Measurements from ENCODE around the gene NFKBIZ. TPM values are rescaled to one million over a fixed set of nuclear protein-coding genes. Genes with fewer than 3 reads are reported as not detected.

The NFKBIZ gene
- total and polyA plus RNA-seq, 9 of the 15 experiments (the other 6 are each of a cell fraction or from before 2014, with no cell fraction given): 1.2 to 13.7 (median 5.7) TPM

GRCh38 chr3:101828276-101828675, 21.0 kb upstream of the NFKBIZ start:
- peak in 1 of 2 experiments; percentile 33 for TF ChIP-seq NCOA2 (IDR thresholded peaks at IDR 0.05; ENCODE audit: partially characterized antibody in 2 of 2)
- TF ChIP-seq ZKSCAN3 (CRISPR knock-in tag; IDR thresholded peaks at IDR 0.05): no peak
- peak; percentile 26 for TF ChIP-seq MEIS2 (IDR thresholded peaks at IDR 0.05; ENCODE audit: partially characterized antibody)
- H2AFZ ChIP-seq (ENCODE audit: low read depth, low read length): peak overlapping the region; percentile 89; the same call in 1 of the 2 replicates
- WGBS (ENCODE audit: insufficient coverage, low coverage, missing lambda C conversion rate): 13% methylated on average over 3 of the region's 3 CpGs
- intact Hi-C loops (cut with micrococcal nuclease) (no loop called here), in situ Hi-C loops (cut with MboI) (no loop called here)
- H3K27ac ChIP-seq (ENCODE audit: extremely low read depth, low read depth, low read length): no peak overlapping the region; the same call in 2 of the 3 replicates
- FAIRE-seq: no peak
- H3K9me3 ChIP-seq (replicated peaks; ENCODE audit: control insufficient read depth, insufficient read depth, low read depth, low read length): no peaks in the 10 kb centered on the region
- no peaks in the 10 kb centered on the region for H3K36me3 ChIP-seq (ENCODE audit: control insufficient read depth, insufficient read depth, low read length)
- no TSS peak for BruUV-seq (replicated peaks)
- peaks cover 3 to 5% of the 10 kb centered on the region in 2 experiments; a peak in 3 of 5 replicates for H3K4me1 ChIP-seq (replicated peaks in 1 of 2; ENCODE audit: control insufficient read depth in 2 of 2, insufficient read depth in 2 of 2, low read length in 2 of 2)
- no peak overlapping the region for H3K4me3 ChIP-seq
- H3K4me2 ChIP-seq (ENCODE audit: insufficient read depth, low read length): peak overlapping the region; percentile 11
- H3K9ac ChIP-seq (ENCODE audit: insufficient read depth in 1 of 2, low read depth in 2 of 2, low read length in 2 of 2): peak overlapping the region in 1 of 2 experiments; percentile 60; a peak in 1 of 4 replicates
- H3K79me2 ChIP-seq (ENCODE audit: control insufficient read depth, insufficient read depth, low read length): no peaks in the 10 kb centered on the region
- no peaks in the 10 kb centered on the region for H3K27me3 ChIP-seq (ENCODE audit: control insufficient read depth in 2 of 2, insufficient read depth in 2 of 2, low read length in 2 of 2)
- ChIA-PET CTCF (ENCODE audit: low intra/inter-chr PET ratio) (no interaction called here), POLR2A (interaction anchor here (1.2 to 1.8 kb wide), 2 partner anchors 21 to 27 kb away, joined by 4 to 16 read pairs; partner anchors contain the start of gene NFKBIZ)
- ATAC-seq: no peak
- no peaks in the 10 kb centered on the region for H4K20me1 ChIP-seq (replicated peaks; ENCODE audit: control insufficient read depth, insufficient read depth, low read length)
- no peaks in the 10 kb centered on the region for H3K9me1 ChIP-seq (ENCODE audit: control insufficient read depth, insufficient read depth, low read length)
- DNase-seq (ENCODE audit: extremely low read depth in 1 of 4, low spot score in 3 of 4): no peak

- Histone ChIP-seq H3K27me3 (ENCODE audit: control insufficient read depth in 2 of 2, insufficient read depth in 2 of 2, low read length in 2 of 2) (no peaks in the 10 kb centered on the region), H3K36me3 (ENCODE audit: control insufficient read depth, insufficient read depth, low read length) (no peaks in the 10 kb centered on the region), H3K9me3 (replicated peaks; ENCODE audit: control insufficient read depth, insufficient read depth, low read depth, low read length) (no peaks in the 10 kb centered on the region), H3K79me2 (ENCODE audit: control insufficient read depth, insufficient read depth, low read length) (no peaks in the 10 kb centered on the region), H3K9ac (ENCODE audit: insufficient read depth in 1 of 2, low read depth in 2 of 2, low read length in 2 of 2) (no peak overlapping the region), H4K20me1 (replicated peaks; ENCODE audit: control insufficient read depth, insufficient read depth, low read length) (no peaks in the 10 kb centered on the region), H3K27ac (ENCODE audit: extremely low read depth, low read depth, low read length) (no peak overlapping the region), H3K4me1 (replicated peaks in 1 of 2; ENCODE audit: control insufficient read depth in 2 of 2, insufficient read depth in 2 of 2, low read length in 2 of 2) (peaks cover 3 to 5% of the 10 kb centered on the region in 2 experiments; a peak in 3 of 5 replicates), H3K9me1 (ENCODE audit: control insufficient read depth, insufficient read depth, low read length) (no peaks in the 10 kb centered on the region), H3K4me3 (no peak overlapping the region), H2AFZ (ENCODE audit: low read depth, low read length) (no peak overlapping the region), H3K4me2 (ENCODE audit: insufficient read depth, low read length) (no peak overlapping the region)
- in situ Hi-C loops (cut with MboI): no loop called here
- FAIRE-seq (no peak), DNase-seq (ENCODE audit: extremely low read depth in 1 of 4, low spot score in 3 of 4) (no peak), ATAC-seq (peak; percentile 34)
- no peak for TF ChIP-seq MEIS2 (IDR thresholded peaks at IDR 0.05; ENCODE audit: partially characterized antibody)
- no peak for TF ChIP-seq CHAMP1 (IDR thresholded peaks at IDR 0.05)
- TF ChIP-seq TAF9B (IDR thresholded peaks at IDR 0.05; ENCODE audit: partially characterized antibody): no peak
- no peak for TF ChIP-seq FOXA3 (CRISPR knock-in tag; conservative IDR thresholded peaks at IDR 0.05 in 1 of 2, IDR thresholded peaks at IDR 0.05 in 1 of 2)
- TF ChIP-seq MTA3 (IDR thresholded peaks at IDR 0.05; ENCODE audit: borderline replicate concordance): no peak
- no peak for TF ChIP-seq WHSC1 (IDR thresholded peaks at IDR 0.05; ENCODE audit: low read length)
- TF ChIP-seq CXXC5 (CRISPR knock-in tag; IDR thresholded peaks at IDR 0.05): no peak
- TF ChIP-seq HCFC1 (IDR thresholded peaks at IDR 0.05; ENCODE audit: low read depth, low read length): no peak
- TF ChIP-seq ZNF41 (CRISPR knock-in tag; conservative IDR thresholded peaks at IDR 0.05): no peak
- TF ChIP-seq ZNF77 (CRISPR knock-in tag; IDR thresholded peaks at IDR 0.05): no peak
- CTCF ChIA-PET (ENCODE audit: low intra/inter-chr PET ratio): no interaction called here
- POLR2A ChIA-PET: interaction anchor here (1.2 to 1.8 kb wide), 2 partner anchors 21 to 28 kb away, joined by 4 to 16 read pairs; partner anchors contain the start of gene NFKBIZ
- BruUV-seq (replicated peaks): no TSS peak
- intact Hi-C loops (cut with micrococcal nuclease): no loop called here
- 54% methylated on average over 9 of the region's 9 CpGs for WGBS (ENCODE audit: insufficient coverage, low coverage, missing lambda C conversion rate)
Measured at GRCh38 chr3:101828691-101829436, 20.4 kb upstream of the NFKBIZ start.
